ENCODE measurements around the gene CCDC126. TPM values are rescaled to one million over a fixed set of nuclear protein-coding genes. Genes with fewer than 3 reads are reported as not detected.

The CCDC126 gene
- total and polyA plus RNA-seq, 11 donors, result 4.2 to 13.7 (median 9.7) TPM

GRCh38 chr7:23658831-23659427 lies 61.7 kb downstream of the CCDC126 start:
- Histone ChIP-seq H3K4me1 (no peaks in the 10 kb centered on the region), H3K9me3 (peaks cover 0 to 24% (median 11%) of the 10 kb centered on the region in 12 donors), H3K4me3 (no peak overlapping the region), H3K36me3 (no peaks in the 10 kb centered on the region), H3K27me3 (no peaks in the 10 kb centered on the region), H3K27ac (no peak overlapping the region)
- DNase-seq (no peak), ATAC-seq (no peak)
- TF ChIP-seq CTCF (IDR thresholded peaks at IDR 0.05), result no peak
- no peak for TF ChIP-seq POLR2A (IDR thresholded peaks at IDR 0.05)
- 75 to 84% (median 78%) methylated on average over 7 of the region's 7 CpGs for WGBS, 4 donors
- intact Hi-C loops (cut with DNase I), result no loop called here

- no peak overlapping the region for H3K27ac ChIP-seq
- H3K4me3 ChIP-seq, result no peak overlapping the region
- no peaks in the 10 kb centered on the region for H3K4me1 ChIP-seq
- no peaks in the 10 kb centered on the region for H3K27me3 ChIP-seq
- H3K36me3 ChIP-seq, result no peaks in the 10 kb centered on the region
- peaks cover 0 to 13% (median 0%) of the 10 kb centered on the region in 12 donors for H3K9me3 ChIP-seq
- TF ChIP-seq CTCF (IDR thresholded peaks at IDR 0.05), result no peak
- TF ChIP-seq POLR2A (IDR thresholded peaks at IDR 0.05), result no peak
- DNase-seq (no peak), ATAC-seq (no peak)
- 83 to 86% (median 84%) methylated on average over 3 of the region's 3 CpGs for whole genome bisulfite sequencing, 4 donors
- intact Hi-C loops (cut with DNase I), result no loop called here
Observed at GRCh38 chr7:23661385-23661784, 64.2 kb downstream of the CCDC126 start.

- Histone ChIP-seq H3K4me1 (no peaks in the 10 kb centered on the region), H3K27ac (no peak overlapping the region), H3K27me3 (no peaks in the 10 kb centered on the region), H3K9me3 (peaks cover 0 to 13% (median 0%) of the 10 kb centered on the region in 12 donors), H3K36me3 (no peaks in the 10 kb centered on the region), H3K4me3 (no peak overlapping the region)
- WGBS, 4 donors, result 69 to 76% (median 71%) methylated on average over 8 of the region's 8 CpGs
- intact Hi-C loops (cut with DNase I), result no loop called here
- ATAC-seq (no peak), DNase-seq (no peak)
- TF ChIP-seq POLR2A (IDR thresholded peaks at IDR 0.05), result no peak
- TF ChIP-seq CTCF (IDR thresholded peaks at IDR 0.05), result no peak
Observed at GRCh38 chr7:23662124-23662983, 65.2 kb downstream of the CCDC126 start.

- 80 to 87% (median 81%) methylated on average over 2 of the region's 2 CpGs for WGBS, 4 donors
- Histone ChIP-seq H3K9me3 (peaks cover 0 to 13% (median 0%) of the 10 kb centered on the region in 12 donors), H3K4me3 (no peak overlapping the region), H3K36me3 (no peaks in the 10 kb centered on the region), H3K27me3 (no peaks in the 10 kb centered on the region), H3K4me1 (no peaks in the 10 kb centered on the region), H3K27ac (no peak overlapping the region)
- ATAC-seq, result no peak
- intact Hi-C loops (cut with DNase I), result no loop called here
- DNase-seq, result no peak
- TF ChIP-seq POLR2A (IDR thresholded peaks at IDR 0.05) (no peak), CTCF (IDR thresholded peaks at IDR 0.05) (no peak)
Observed at GRCh38 chr7:23662984-23663313, 65.8 kb downstream of the CCDC126 start.
